ENCODE data around the gene DUOXA1. TPM values are rescaled to one million over a fixed set of nuclear protein-coding genes. Genes with fewer than 3 reads are reported as not detected.
A peak's percentile ranks its signal among the peaks of the same experiment; 100 is the strongest.
"Not testable (repeated sequence)": the region's sequence is repeated elsewhere in the genome, so short reads cannot be mapped to it uniquely, and the experiment has no call there.

The DUOXA1 gene
- polyA plus RNA-seq, 6 donors from 2014 or later = not detected

DNA sequence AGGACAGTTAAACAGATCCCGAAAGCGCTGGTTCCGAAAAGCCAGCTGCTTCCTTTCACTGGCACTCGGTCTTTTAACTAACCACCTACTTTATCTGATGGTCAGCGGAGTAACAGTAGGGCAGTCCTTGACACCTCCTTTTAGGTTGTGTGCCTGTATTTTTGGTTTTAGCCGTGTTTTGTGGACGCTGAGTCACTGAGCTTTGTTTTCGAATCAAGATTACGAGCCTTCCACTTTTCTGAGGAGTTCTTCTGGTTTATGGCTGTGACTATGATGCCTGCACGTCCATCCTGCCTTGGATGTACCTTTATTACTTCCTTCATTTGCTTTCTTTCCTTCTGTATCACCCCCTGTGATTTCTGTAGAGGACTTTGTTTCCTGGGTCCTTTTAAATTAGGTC, 47.3 kb downstream of the DUOXA1 start:
- not testable (repeated sequence) for H3K4me1 Mint-ChIP-seq; H3K9me3 Mint-ChIP-seq; DNase-seq; ATAC-seq (ENCODE audit: low read depth in 2 of 2); H3K36me3 Mint-ChIP-seq; H3K27ac Mint-ChIP-seq; H3K4me3 Mint-ChIP-seq
- H3K27me3 Mint-ChIP-seq = peaks cover 8 to 27% (median 26%) of the 10 kb centered on the region in 3 donors

DNA sequence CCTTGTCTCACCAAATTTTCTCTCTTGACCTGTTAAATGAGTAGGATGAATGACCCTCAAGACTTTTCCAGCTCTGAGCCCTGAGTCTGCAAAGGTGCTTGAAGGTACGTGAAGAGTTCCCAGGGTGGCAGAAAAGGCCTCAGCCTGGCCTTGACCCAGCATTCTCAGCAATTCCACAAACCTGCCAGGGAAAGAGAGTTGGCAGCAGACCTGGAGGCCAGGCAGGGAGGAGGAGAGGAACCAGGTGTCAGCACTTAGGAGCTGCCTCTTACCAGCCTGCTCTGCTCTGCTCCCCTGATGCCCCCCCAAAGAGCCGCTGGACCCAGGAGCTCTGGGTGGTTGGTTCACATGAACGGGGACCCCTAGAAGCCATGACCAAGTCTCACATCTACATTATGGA, 49.1 kb downstream of the DUOXA1 start:
- not testable (repeated sequence) for ATAC-seq (ENCODE audit: low read depth in 2 of 2); H3K36me3 Mint-ChIP-seq; H3K4me1 Mint-ChIP-seq; DNase-seq; H3K9me3 Mint-ChIP-seq; H3K4me3 Mint-ChIP-seq
- Mint-ChIP-seq H3K27me3 (peaks cover 3 to 21% (median 20%) of the 10 kb centered on the region in 3 donors), H3K27ac (peak overlapping the region in 1 of 6 donors; percentile 51)

DNA sequence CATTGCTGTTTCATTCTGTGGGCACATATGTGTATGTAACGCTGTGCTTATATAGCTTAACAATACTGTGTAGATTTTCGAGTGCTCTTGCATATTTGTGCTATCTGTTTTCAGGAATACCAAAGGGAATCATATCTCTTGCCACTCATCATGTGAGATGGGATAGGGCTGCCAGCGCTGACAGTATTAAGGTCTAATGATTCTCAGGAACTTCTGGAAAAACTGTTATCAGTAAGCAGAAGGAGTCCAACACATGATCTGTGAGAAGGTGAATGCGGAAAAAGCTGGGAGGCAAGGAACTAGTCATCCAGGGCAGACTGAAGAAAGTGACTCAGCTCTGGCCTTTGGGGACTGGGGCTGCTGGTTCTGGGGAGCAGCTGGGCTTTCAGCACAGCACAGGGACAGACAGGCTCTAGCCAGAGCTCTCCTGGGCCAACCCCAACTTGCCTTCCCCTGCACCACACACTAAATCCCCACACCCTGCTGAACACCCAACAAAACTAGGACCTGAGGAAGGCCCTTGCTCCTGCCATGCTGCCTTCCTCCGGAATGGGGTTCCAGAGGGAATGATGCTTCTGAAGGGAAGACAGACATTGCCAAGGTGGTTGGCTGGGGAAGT, 49.9 kb downstream of the DUOXA1 start:
- not testable (repeated sequence) for H3K4me3 Mint-ChIP-seq; H3K36me3 Mint-ChIP-seq; DNase-seq; H3K4me1 Mint-ChIP-seq; H3K9me3 Mint-ChIP-seq; ATAC-seq (ENCODE audit: low read depth in 2 of 2)
- H3K27ac Mint-ChIP-seq = peak overlapping the region in 2 of 6 donors; percentile 21 to 87
- H3K27me3 Mint-ChIP-seq = peaks cover 3 to 21% (median 19%) of the 10 kb centered on the region in 3 donors

DNA sequence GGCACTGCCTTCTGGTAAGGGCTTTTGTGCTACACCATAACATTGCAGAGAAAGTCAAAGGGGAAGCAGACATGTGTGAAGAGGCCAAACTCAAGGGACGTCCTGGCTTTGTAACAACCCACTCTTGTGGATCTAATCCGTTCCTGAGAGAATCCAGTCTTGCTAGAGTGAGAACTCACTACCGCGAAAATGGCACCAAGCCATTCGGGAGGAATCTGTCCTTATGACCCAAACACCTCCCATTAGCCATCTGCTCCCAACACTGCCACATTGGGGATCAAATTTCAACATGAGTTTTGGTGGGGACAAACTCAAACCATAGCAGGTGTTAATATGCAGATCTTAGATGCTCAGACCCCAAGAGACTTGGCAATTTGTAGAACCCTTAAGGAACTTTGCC, 50.5 kb downstream of the DUOXA1 start:
- H3K27me3 Mint-ChIP-seq = peaks cover under 1 to 16% (median 14%) of the 10 kb centered on the region in 3 donors
- not testable (repeated sequence) for DNase-seq; H3K9me3 Mint-ChIP-seq; H3K36me3 Mint-ChIP-seq; ATAC-seq (ENCODE audit: low read depth in 2 of 2); H3K4me3 Mint-ChIP-seq; H3K27ac Mint-ChIP-seq; H3K4me1 Mint-ChIP-seq

DNA sequence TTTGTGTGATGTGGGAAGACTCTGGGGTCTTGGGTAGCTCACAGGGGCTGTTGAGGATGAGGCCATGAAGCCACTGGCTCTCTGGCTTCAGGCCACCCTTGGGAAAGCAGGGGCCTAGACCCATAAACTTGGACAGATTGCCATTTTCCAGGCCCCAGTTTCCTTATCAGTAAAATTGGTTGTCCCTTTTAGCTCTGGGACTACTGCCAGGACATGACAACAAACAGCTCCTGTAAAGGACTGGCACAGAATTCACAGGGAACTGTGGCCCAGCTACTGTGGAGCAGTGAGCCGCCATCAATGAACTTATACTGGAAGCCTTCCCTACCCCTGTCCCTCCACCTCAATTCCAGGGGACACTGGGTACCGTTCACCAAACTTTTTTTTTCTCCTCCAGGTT, 52.3 kb downstream of the DUOXA1 start:
- H3K27ac Mint-ChIP-seq = peak overlapping the region in 1 of 6 donors; percentile 57
- DNase-seq; ATAC-seq (ENCODE audit: low read depth in 2 of 2); H3K4me1 Mint-ChIP-seq; H3K36me3 Mint-ChIP-seq; H3K9me3 Mint-ChIP-seq; H3K27me3 Mint-ChIP-seq; H3K4me3 Mint-ChIP-seq: not testable (repeated sequence)

DNA sequence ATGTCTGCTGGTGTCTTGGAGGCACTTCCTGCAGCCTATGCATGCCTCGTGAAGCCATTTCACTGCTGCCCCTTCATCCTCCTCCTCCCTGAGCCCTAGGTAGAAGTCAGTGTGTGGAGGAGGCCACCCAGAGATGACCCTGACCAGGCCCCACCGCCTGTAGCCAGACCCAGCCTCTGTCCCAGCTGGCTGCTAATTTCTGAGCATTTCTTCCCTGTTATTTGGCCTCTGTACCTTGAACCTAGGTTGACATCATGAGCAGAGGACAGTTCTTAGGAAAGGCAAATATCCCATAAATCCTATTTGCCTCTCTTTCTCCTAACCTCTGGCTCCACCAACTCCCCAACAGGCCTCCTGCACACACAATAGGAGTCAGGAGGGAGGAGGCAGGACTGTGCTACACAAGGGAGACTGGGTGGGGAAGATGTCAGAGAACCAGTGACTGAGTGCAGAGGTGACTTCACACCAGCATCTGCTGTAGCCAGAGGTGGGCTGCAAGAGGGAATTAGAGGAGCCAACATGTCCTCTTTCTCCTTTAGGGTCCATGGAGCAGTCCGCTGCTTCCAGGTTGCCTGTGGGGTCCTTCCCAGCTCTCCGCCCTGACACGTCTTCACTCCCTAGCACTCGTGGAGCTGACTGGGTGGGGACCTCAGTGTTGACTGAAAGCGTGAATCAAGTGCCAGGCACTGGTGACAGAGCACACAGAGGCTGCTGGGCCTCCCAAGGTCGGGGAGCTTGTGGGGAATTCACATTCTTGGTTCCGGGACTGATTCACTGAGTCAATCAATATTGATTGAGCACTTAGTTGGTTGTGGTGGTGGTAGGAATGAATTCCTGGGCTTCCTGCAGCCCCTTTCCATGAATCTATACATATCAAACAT, 54.0 kb downstream of the DUOXA1 start:
- not testable (repeated sequence) for H3K27me3 Mint-ChIP-seq; H3K4me1 Mint-ChIP-seq; H3K4me3 Mint-ChIP-seq; H3K9me3 Mint-ChIP-seq; ATAC-seq (ENCODE audit: low read depth in 2 of 2); H3K36me3 Mint-ChIP-seq; H3K27ac Mint-ChIP-seq; DNase-seq

DNA sequence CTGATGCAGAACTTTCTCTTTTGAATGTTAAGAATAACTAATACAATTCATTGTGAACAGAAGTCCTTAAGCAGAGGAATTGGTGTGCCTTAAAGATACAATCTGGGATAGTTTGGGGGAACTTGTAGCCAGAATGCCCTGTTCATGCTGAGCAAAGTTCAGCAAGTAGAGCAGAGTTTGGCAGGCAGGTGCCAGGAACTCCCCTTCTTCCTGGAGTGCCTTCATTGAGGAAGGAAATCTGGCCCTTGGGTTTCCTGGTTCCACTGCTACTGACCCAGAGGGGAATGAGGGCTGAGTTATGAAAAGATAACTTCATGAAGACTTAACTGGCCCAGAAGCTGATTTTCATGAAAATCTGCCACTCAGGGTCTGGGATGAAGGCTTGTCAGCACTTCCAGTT, 56.1 kb downstream of the DUOXA1 start:
- not testable (repeated sequence) for ATAC-seq (ENCODE audit: low read depth in 2 of 2); H3K27me3 Mint-ChIP-seq; H3K9me3 Mint-ChIP-seq; H3K4me3 Mint-ChIP-seq; H3K4me1 Mint-ChIP-seq; H3K36me3 Mint-ChIP-seq; DNase-seq; H3K27ac Mint-ChIP-seq

DNA sequence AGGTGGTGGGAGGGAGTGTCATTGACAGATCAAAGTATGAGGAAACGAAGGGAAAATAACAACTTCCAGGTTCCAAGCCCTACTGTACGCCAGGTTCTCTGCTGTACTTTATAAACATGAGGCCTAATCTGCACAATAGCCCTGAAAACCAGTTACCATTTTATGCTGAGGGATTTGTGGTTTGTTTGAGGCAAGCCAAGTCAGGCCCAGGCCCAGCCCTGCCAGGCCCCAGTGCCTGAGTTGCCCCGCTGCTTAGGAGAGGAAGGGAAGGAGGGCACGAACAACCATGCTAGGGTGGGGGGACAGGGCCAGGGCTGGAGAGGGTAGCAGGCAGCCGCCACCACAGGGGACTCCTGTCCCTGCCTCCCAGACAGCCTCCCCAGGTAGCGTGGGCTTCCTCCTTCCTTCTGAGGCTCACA, 59.7 kb downstream of the DUOXA1 start:
- peak overlapping the region in 1 of 6 donors; percentile 37 for H3K27ac Mint-ChIP-seq
- H3K27me3 Mint-ChIP-seq; H3K4me3 Mint-ChIP-seq; DNase-seq; H3K4me1 Mint-ChIP-seq; H3K9me3 Mint-ChIP-seq; H3K36me3 Mint-ChIP-seq; ATAC-seq (ENCODE audit: low read depth in 2 of 2): not testable (repeated sequence)

Other genes starting within 250 kb of the DUOXA1 start
- not detected for gene TERB2, start 173.2 kb downstream of the DUOXA1 start, polyA plus RNA-seq (ENCODE audit: low read depth in 6 of 6)
- gene SORD, start 106.7 kb downstream of the DUOXA1 start, polyA plus RNA-seq (ENCODE audit: low read depth in 6 of 6) = 10 to 100 TPM; 16.2 to 21.3 (median 19.0) TPM
- under 1 TPM in 1 of 6 donors, not detected in 5; 0.08 TPM for gene DUOX2, start 15.7 kb downstream of the DUOXA1 start, polyA plus RNA-seq (ENCODE audit: low read depth in 6 of 6)
- gene DUOXA2, start 15.6 kb downstream of the DUOXA1 start, polyA plus RNA-seq (ENCODE audit: low read depth in 6 of 6) = not detected
- gene DUOX1, start 115 bp upstream of the DUOXA1 start, polyA plus RNA-seq (ENCODE audit: low read depth in 6 of 6) = 1 to 10 TPM in 3 of 6 donors, under 1 TPM in 3; 0.29 to 4.2 (median 1.3) TPM
- gene SHF, start 58.1 kb upstream of the DUOXA1 start, polyA plus RNA-seq (ENCODE audit: low read depth in 6 of 6) = 1 to 10 TPM in 4 of 6 donors, under 1 TPM in 2; 0.77 to 3.2 (median 1.8) TPM
- gene SLC28A2, start 122.4 kb upstream of the DUOXA1 start, polyA plus RNA-seq (ENCODE audit: low read depth in 6 of 6) = not detected
- gene GATM, start 248.7 kb upstream of the DUOXA1 start, polyA plus RNA-seq (ENCODE audit: low read depth in 6 of 6) = 10 to 100 TPM in 3 of 6 donors, 1 to 10 TPM in 3; 1.9 to 26.7 (median 12.0) TPM